ENCODE data around the gene CRIP1. TPM values are rescaled to one million over a fixed set of nuclear protein-coding genes. Genes with fewer than 3 reads are reported as not detected.

The CRIP1 gene
- total RNA-seq, 2 experiments from 2014 or later, result 285 to 286 TPM

DNA sequence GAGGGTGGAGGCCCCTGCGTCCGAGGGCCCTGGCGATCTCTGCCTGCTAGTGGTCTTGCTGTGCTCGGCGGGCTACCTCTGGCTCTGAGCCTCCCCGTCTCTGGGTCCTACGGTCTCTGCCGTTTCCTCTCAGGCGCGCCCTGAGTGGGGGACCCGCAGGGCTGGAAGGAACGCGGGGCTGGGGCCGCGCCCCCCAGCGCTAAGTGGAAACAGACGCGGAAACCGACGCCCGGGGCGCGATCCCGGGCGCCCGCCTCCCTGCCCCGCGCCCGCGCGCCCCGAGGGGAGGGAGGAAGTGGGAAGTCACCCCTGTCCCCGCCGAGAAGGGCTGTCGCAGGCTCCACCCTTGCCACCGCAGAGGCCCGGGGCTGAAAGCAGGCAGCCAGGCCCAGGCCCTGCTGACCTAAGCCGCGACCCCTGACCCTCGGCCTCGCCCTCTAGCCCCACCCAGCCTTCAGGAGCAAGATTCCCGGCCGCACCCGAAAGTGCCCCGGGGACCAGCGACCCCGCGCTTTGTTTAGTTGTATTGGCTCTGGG, 831 bp downstream of the CRIP1 start:
- POLR2A ChIA-PET, result no interaction called here
- CTCF ChIA-PET, result interaction anchor here (1.9 to 5.3 kb wide), 2 partner anchors 116 kb away, joined by 8 to 35 read pairs; no protein-coding TSS in a partner anchor

DNA sequence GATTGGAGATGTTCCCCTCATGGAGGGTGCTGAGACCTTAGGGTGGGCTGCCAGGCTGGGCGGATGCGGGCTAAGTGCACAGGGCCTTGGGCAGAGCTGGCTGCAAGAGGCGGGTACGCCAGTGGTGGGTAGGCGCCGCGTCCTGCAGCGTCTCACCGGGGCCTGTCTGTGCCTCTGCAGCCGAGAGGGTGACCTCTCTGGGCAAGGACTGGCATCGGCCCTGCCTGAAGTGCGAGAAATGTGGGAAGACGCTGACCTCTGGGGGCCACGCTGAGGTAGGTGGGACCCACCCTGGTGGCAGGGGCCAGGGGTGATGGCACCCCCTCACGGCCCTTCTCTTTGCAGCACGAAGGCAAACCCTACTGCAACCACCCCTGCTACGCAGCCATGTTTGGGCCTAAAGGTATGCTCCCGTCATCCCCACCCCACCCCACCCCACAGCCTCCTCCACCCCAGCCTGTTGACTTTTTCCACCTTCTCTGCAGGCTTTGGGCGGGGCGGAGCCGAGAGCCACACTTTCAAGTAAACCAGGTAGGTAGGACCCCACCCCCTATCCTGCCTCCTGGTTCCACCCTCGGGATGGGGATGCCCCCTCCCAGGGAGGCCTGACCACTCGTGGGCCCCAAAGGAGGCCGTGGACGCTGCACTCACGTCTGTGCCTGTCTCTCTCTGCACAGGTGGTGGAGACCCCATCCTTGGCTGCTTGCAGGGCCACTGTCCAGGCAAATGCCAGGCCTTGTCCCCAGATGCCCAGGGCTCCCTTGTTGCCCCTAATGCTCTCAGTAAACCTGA, 1.5 kb downstream of the CRIP1 start:
- CTCF ChIA-PET, result interaction anchor here (1.1 to 5.3 kb wide), 5 partner anchors 7 to 117 kb away, joined by 3 to 84 read pairs (median 20); no protein-coding TSS in a partner anchor
- POLR2A ChIA-PET, result interaction anchor here (3.7 kb wide), 1 partner anchor 6 kb away, joined by 47 read pairs; no protein-coding TSS in a partner anchor

DNA sequence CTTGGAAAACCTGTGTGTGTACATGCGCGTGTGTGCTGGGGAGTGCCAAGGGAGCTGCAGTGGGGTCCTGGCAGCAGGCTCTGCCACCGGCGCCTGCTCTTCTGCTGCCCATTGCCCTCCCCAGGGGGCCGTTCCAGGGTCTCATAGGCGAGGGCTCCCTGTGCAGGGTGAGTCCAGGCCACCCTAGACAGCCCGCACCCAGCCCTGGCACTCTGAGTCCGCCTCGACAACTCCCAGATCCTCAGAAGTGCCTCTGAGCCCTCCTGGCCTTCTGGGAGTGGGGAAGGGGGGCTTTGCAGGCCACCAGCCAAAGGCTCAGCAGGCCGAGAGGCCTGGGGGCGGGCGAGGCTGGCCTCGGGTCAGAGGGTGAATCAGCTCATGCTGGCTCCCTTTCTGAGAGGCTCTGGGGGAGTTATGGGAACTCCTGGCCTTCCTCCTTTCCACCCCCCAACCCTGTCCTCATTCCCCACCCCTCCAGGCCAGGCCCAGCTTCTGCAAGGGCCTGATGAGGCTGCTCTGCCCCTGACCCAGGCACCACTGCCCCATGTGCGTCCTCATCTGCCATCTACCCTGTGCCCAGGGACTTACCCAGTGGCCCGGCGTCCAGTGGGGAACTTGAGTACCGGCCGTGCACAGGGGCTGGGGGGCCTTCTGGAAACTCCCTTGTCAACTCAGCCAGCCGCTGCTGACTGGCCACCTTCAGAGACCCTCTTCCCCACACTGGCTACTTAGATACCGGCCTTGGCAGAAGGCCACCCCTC, 2.3 kb downstream of the CRIP1 start:
- ChIA-PET POLR2A (interaction anchor here (1.3 to 3.7 kb wide), 3 partner anchors 7 to 188 kb away, joined by 3 to 47 read pairs (median 4); partner anchors contain the start of gene BRF1), CTCF (interaction anchor here (0.7 to 5.3 kb wide), 16 partner anchors 8 to 241 kb away, joined by 3 to 84 read pairs (median 4); partner anchors contain the start of genes BTBD6, PACS2 and TEX22)

DNA sequence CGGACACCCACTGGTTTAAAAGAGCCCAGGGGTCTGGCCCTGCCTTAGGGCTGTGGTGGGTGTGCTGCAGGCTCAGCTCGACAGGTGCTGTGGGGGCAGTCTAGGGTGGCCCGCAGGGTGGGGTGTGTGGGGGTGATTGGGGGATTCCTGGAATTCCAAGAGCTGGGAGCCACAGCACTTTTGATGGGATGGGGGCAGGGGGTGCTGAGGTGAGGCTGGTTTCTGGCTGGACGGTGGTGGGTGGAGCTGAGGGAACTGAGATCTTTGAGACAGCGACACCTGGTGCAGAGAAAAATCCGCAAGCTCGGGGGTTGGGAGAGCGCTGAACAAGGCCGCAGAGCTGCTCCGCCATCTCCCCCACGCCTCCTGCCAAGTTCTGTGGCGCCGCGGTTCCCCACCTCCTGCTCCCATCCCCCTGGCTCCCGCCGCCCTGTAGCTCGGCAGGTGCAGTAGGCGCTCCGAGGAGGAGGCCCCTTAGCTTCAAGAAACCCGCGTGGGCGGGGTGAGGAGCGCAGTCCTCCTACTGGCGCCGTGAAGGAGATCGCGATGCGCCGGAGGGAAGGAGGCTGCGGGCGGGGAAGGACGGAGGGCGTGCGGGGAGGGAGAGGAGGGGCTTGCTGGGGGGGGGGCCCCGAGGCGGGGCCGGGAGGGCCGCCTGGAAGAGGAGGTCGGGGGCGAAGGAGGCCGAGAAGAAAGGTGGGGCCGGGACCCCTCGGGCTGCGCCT, 3.0 kb downstream of the CRIP1 start:
- CTCF ChIA-PET, result interaction anchor here (0.6 to 5.3 kb wide), 20 partner anchors 9 to 241 kb away, joined by 3 to 84 read pairs (median 4); partner anchors contain the start of genes BTBD6, PACS2 and TEX22
- POLR2A ChIA-PET, result interaction anchor here (1.1 to 3.7 kb wide), 4 partner anchors 8 to 189 kb away, joined by 3 to 47 read pairs (median 5); partner anchors contain the start of gene BRF1

- POLR2A ChIA-PET, result interaction anchor here (1.1 to 3.7 kb wide), 4 partner anchors 8 to 189 kb away, joined by 3 to 47 read pairs (median 5); partner anchors contain the start of gene BRF1
- CTCF ChIA-PET, result interaction anchor here (0.9 to 5.3 kb wide), 16 partner anchors 9 to 242 kb away, joined by 3 to 84 read pairs (median 4); partner anchors contain the start of genes BTBD6, PACS2 and TEX22
Measured at GRCh38 chr14:105490267-105490571, 3.5 kb downstream of the CRIP1 start.

DNA sequence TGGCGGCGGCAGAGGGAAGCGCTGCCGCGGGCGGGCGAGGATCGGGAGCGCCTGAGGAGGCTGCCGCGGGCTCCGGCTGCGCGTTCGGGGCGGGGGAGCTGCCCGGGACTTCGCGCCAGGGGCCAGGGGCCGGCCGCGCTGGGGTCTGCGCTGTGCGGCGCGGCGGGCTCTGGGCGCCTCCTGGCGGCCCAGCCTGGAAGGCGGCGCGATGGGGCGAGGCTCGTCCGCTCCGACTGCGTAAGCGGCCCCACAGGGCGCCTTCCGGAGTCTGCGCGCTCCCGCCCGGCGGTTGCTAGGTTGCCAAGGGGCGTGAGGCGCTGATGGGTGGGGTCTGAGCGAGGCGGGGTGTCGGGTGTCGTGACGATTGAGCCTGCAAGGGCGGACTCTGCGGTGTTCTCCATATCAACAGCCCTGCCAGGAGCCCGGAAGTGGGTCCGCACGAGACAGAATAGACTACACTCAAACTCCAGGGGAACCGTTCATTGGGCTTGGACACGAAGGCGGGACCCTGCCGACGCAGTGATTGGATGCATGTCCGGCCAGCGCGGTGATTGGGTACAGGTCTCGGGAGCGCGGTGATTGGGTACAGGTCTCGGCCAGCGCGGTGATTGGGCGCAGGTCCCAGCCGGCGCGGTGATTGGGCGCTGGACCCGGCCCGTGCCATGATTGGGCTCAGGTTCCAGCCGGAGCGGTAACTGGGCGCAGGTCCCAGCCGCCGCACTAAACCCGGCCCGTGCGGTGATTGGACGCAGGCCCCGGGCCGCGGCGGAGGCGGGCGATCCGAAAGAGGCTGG, 4.1 kb downstream of the CRIP1 start, which contains the start of gene TEDC1:
TSS of gene TEDC1 (plus strand) at position 675 of the 794 bp plus-strand sequence. CDS start 130 bp downstream, outside the sequence.
- CTCF ChIA-PET, result interaction anchor here (1.0 to 5.3 kb wide), 13 partner anchors 10 to 189 kb away, joined by 3 to 84 read pairs (median 5); partner anchors contain the start of gene PACS2

GRCh38 chr14:105491366-105491973, 4.8 kb downstream of the CRIP1 start:
- POLR2A ChIA-PET, result interaction anchor here (0.6 to 3.7 kb wide), 2 partner anchors 9 to 527 kb away, joined by 4 to 47 read pairs; no protein-coding TSS in a partner anchor
- CTCF ChIA-PET, result interaction anchor here (1.0 to 5.3 kb wide), 3 partner anchors 10 to 120 kb away, joined by 3 to 84 read pairs (median 35); no protein-coding TSS in a partner anchor

More for the DNA sequence above, 4.1 kb downstream of the CRIP1 start, which contains the start of gene TEDC1:
- POLR2A ChIA-PET, result interaction anchor here (1.1 to 3.7 kb wide), 3 partner anchors 9 to 37 kb away, joined by 3 to 47 read pairs (median 6); no protein-coding TSS in a partner anchor

DNA sequence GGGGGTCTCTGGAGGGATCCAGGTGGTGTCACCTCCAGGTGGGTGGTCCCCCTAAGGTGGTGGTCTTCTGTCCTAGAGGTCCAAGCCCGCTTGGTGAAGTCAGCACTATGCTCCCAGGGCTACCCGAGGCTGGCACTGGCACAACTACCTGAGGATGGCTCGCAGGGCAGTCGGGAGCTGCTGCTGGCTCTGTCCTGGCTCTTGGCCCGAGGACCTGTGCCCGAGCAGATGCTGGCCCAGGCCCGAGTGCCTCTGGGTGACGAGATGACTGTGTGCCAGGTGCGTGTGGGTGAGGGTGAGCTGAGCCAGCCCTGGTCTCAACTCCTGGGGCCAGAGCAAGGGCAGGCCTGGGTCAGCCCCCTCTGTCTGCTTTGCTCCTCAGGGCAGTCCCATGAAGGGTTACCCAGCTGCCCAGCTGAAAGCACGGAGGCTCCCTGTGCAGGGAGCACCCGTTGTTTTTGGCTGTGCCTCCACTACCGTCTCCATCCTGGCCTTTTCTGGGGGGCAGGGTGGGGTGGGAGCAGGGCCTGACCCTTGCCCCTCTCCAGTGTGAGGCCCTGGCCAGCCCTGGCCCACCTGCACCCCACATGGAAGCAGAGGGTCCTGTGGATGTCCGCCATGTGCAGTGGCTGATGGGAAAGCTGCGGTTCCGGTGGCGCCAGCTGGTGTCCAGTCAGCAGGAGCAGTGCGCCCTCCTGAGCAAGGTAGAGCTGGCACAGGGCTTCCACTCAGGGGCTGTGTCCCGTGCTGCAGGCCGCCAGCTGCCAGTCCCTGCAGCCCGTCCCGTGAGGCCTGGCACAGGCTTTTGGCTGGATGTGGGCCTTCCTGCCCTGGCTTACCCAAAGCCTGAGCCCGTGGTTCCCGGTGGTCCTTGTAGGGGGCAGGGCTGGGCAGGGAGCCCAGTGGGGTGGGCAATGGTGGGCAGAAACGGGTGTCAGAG, 5.6 kb downstream of the CRIP1 start:
- POLR2A ChIA-PET, result interaction anchor here (0.6 to 3.7 kb wide), 2 partner anchors 10 to 528 kb away, joined by 4 to 47 read pairs; no protein-coding TSS in a partner anchor
- CTCF ChIA-PET, result interaction anchor here (1.0 to 5.3 kb wide), 3 partner anchors 11 to 121 kb away, joined by 3 to 84 read pairs (median 35); no protein-coding TSS in a partner anchor

GRCh38 chr14:105492971-105493871, 6.5 kb downstream of the CRIP1 start:
- POLR2A ChIA-PET, result no interaction called here
- CTCF ChIA-PET, result interaction anchor here (4.9 kb wide), 1 partner anchor 12 kb away, joined by 84 read pairs; no protein-coding TSS in a partner anchor

DNA sequence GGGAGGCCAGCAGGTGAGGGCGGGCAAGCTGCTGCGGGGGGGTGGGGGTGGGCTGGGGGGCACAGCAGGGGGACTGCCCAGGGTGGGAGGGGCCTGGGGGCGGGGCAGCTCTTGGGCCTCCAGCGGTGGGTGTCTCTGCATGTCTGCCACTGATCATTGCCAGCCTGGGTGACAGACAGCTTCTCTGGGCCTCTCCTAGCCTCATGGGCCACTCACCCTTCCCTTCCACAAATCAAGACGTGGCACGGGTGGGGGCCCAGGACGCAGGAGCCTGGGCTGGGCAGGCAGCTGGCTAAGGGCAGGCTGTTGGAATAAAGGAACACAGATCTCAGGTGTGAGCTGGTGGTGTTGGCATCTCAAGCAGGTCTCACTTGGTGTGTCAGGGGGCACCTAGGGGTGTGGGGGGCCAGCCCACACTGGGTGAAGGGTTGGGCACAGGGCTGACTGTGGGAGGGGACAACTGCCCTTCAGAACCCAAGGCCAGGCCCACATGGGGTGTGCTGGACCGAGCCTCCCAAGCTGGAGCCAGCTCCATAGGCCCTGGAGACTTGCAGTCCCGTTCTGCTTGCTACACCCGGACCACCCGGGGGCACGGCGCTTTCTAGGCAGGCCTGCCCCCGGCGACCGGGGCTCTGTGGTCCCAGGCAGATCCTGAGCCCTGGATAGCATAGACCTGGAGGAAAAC, 7.4 kb downstream of the CRIP1 start:
- ChIA-PET POLR2A (no interaction called here), CTCF (interaction anchor here (0.5 kb wide), 1 partner anchor 41 kb away, joined by 3 read pairs; no protein-coding TSS in a partner anchor)

DNA sequence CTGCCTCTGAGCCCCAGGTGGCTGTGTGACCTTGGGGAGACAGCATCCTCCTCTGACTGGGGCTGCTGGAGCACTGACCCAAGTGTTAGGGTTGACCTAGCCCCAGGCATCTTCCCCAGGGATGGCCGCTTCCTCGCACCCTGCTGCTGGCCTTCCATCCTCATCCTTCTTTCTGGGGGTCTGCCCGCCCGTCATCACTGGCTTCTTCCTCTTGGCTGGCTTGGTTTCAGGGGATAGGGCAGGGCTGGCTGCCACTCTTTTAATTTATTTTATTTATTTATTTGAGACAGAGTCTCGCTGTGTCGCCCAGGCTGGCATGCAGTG, 7.9 kb downstream of the CRIP1 start:
- CTCF ChIA-PET, result interaction anchor here (0.5 kb wide), 1 partner anchor 40 kb away, joined by 3 read pairs; no protein-coding TSS in a partner anchor

DNA sequence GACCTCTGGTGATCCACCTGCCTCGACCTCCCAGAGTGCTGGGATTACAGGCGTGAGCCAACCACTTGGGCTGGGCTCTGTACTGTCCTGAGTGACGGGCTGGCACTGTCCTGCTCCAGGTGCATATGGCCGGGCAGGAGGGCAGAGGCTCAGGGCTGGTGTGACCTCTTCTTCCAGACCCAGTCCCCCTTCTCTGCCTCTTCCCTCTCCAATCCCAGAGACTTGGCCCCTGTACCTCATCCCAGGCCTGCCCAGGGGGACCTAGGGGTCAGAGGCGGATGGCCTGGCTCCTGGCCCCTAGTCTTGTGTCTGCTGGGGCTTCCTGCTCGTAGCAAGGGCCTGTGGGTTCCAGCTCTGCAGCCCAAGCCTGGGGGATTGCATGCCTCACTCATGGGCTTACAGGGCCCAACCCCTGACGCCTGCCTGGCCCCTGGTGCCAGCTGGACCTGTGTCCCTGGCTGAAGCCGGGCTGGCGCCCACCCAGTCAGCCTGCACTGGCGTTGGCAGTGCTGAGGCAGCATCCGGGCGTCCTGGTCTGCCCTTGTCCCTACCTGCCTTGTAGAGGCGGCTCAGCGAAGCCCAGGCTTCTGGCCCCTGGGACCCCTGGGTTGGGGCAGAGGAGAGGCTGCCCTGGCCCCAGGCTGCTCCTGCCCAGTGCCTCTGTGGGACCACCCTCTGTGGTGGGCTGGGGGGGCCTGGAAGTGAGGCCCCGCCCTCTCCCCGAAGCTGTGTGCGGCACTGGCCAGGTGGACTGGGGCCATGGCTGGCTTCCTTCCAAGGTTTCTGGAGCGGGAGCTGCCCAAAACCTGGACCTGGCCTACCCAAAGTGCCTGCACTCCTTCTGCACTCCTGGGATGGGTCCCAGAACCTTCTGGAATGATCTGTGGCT, 8.7 kb downstream of the CRIP1 start:
- POLR2A ChIA-PET, result no interaction called here
- CTCF ChIA-PET, result interaction anchor here (0.6 kb wide), 1 partner anchor 441 kb away, joined by 4 read pairs; no protein-coding TSS in a partner anchor

More for the DNA sequence above, 7.9 kb downstream of the CRIP1 start:
- POLR2A ChIA-PET, result no interaction called here

All from activated CD8-positive, alpha-beta memory T cell treated with anti-CD3 and anti-CD28 coated beads for 36 hours (primary cell).